Large intestine (tissue), 3 donors: ENCODE results near the gene TMPRSS11D. TPM values are rescaled to one million over a fixed set of nuclear protein-coding genes. Genes with fewer than 3 reads are reported as not detected.

ENCODE experiments used
- DNase-seq, 2 donors: peaks; one replicate each; pipeline versions ENCODE4 v3.0.0 to v3.0.0-alpha.2; 2013
- H3K27ac ChIP-seq: one replicate; pipeline ENCODE4 v1.5.1; 2013; ENCODE audit warnings: low read length
- H3K27me3 ChIP-seq: 2 replicates; pipeline ENCODE4 v1.6.1; 2013; ENCODE audit warnings: low read length; ENCODE audit not compliant: control insufficient read depth, insufficient read depth
- H3K36me3 ChIP-seq: 2 replicates; pipeline ENCODE4 v1.6.1; 2013; ENCODE audit warnings: low read length; ENCODE audit not compliant: control insufficient read depth, insufficient read depth
- H3K4me1 ChIP-seq: one replicate; pipeline ENCODE4 v1.6.1; 2013; ENCODE audit warnings: low read length; ENCODE audit not compliant: control insufficient read depth, insufficient read depth
- H3K4me3 ChIP-seq: one replicate; pipeline ENCODE4 v1.5.1; 2013; ENCODE audit warnings: low read length
- H3K9me3 ChIP-seq: one replicate; pipeline ENCODE4 v1.6.1; 2013; ENCODE audit warnings: mild to moderate bottlenecking, low read depth, low read length, moderate library complexity; ENCODE audit not compliant: control insufficient read depth
- WGBS: methylation state at CpG from one replicate; pipeline ENCODE4 v1.1.5; 2013; ENCODE audit warnings: low lambda C conversion rate; ENCODE audit not compliant: insufficient coverage; 5-methylcytosine and 5-hydroxymethylcytosine counted together
- polyA plus RNA-seq: library from polyadenylated mRNA; unstranded; fragments of 120-200 nt; gene quantifications from one replicate; pipeline ENCODE4 v1.2.1, GENCODE V29; 2013

Gene TMPRSS11D
- polyA plus RNA-seq, 1 donor = 0.06 TPM

GRCh38 chr4:67911638-67912037 lies 27.8 kb upstream of the TMPRSS11D start:
- Histone ChIP-seq H3K9me3 (no peaks in the 10 kb centered on the region), H3K27ac (peak overlapping the region; percentile 69), H3K4me1 (peaks cover 7% of the 10 kb centered on the region), H3K4me3 (no peak overlapping the region), H3K27me3 (no peaks in the 10 kb centered on the region), H3K36me3 (no peaks in the 10 kb centered on the region)
- WGBS = 63% methylated on average over 2 of the region's 3 CpGs
- peak in 1 of 2 donors; percentile 60 for DNase-seq

- Histone ChIP-seq H3K27me3 (no peaks in the 10 kb centered on the region), H3K4me3 (no peak overlapping the region), H3K27ac (peak overlapping the region; percentile 69), H3K36me3 (no peaks in the 10 kb centered on the region), H3K9me3 (no peaks in the 10 kb centered on the region), H3K4me1 (peaks cover 7% of the 10 kb centered on the region)
- WGBS = 0% methylated on average over 1 of the region's 4 CpGs
- peak; percentile 44 to 77 for DNase-seq
Measured at GRCh38 chr4:67911141-67911540, 27.3 kb upstream of the TMPRSS11D start.

DNA sequence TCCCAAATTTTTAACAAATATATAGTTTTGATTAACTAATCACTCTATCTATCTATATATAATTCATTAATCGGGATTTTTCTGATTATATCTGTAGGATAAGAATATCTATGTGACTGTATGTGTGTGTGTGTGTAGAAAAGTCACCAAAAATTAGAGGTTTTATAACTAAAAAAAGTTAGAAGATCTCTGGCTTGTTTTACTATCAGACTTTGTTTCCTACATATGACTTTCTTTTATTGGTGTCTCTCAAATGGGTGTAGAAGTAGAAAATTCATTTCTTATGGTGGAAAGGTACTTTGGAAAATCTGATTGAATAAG lies 26.7 kb upstream of the TMPRSS11D start:
- H3K4me3 ChIP-seq = no peak overlapping the region
- peak overlapping the region; percentile 69 for H3K27ac ChIP-seq
- WGBS = no CpG with 5 or more reads among the region's 1 CpG
- peaks cover 7% of the 10 kb centered on the region for H3K4me1 ChIP-seq
- H3K27me3 ChIP-seq = no peaks in the 10 kb centered on the region
- H3K36me3 ChIP-seq = no peaks in the 10 kb centered on the region
- peaks cover 3% of the 10 kb centered on the region for H3K9me3 ChIP-seq
- no peak for DNase-seq

DNA sequence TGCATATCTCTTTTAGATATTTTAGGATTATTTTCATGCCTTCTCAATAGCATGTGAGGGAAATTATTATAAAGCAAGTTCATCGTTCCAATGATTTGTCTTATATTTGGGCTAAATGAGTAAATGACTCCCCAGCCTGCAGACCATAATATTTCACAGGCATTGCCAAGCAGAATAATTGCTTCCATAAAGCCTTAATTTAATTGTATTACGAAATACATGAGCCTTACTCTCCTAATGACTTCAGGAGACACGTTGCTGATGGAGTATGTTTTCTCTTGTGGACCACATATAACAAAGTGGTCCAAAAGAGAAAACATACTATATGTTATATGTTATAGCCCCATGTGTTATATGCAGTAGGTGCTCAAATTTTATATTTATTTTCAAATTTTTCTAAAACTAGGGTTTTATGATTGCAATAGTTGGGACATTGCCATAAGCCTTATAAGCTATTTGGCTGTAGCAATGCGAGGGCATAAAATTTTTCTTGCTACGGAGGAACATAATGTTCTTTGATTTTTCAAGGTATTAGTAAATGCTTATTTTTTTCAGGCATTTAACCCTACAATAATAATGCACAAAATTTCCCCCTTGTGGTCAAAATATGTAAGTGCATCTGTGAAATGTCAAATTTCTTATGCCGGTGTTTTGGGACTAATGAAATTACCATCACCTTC lies 26.2 kb upstream of the TMPRSS11D start:
- Histone ChIP-seq H3K27me3 (no peaks in the 10 kb centered on the region), H3K9me3 (peaks cover 3% of the 10 kb centered on the region), H3K4me3 (no peak overlapping the region), H3K36me3 (no peaks in the 10 kb centered on the region), H3K27ac (no peak overlapping the region), H3K4me1 (peaks cover 7% of the 10 kb centered on the region)
- WGBS = 68% methylated on average over 4 of the region's 6 CpGs
- no peak for DNase-seq

GRCh38 chr4:67907650-67908049 lies 23.8 kb upstream of the TMPRSS11D start:
- WGBS = no CpG with 5 or more reads among the region's 4 CpGs
- Histone ChIP-seq H3K4me1 (peaks cover 6% of the 10 kb centered on the region), H3K4me3 (no peak overlapping the region), H3K27me3 (no peaks in the 10 kb centered on the region), H3K9me3 (peaks cover 3% of the 10 kb centered on the region), H3K27ac (no peak overlapping the region), H3K36me3 (no peaks in the 10 kb centered on the region)
- DNase-seq = no peak

DNA sequence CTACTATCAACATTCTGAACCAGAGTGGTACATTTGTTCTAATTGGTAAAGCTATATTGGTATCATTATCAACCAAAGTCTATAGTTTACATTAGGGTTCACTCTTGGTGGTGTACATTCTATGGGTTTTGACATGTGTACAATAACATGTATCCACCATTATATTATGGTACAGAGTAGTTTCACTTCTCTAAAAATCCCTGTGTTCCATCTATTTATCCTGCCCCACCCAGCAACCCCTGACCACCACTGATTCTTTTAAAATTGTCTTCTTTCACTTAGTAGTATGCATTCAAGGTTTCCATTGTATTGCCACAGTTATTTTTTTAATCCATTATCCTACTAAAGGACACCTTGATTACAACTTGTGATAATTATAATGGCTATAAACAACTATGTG lies 15.3 kb upstream of the TMPRSS11D start:
- H3K9me3 ChIP-seq = peaks cover 8% of the 10 kb centered on the region
- DNase-seq = no peak
- no peak overlapping the region for H3K27ac ChIP-seq

GRCh38 chr4:67897686-67898085 lies 13.9 kb upstream of the TMPRSS11D start:
- Histone ChIP-seq H3K36me3 (no peaks in the 10 kb centered on the region), H3K27ac (no peak overlapping the region), H3K4me3 (no peak overlapping the region), H3K27me3 (no peaks in the 10 kb centered on the region), H3K4me1 (no peaks in the 10 kb centered on the region), H3K9me3 (peaks cover 8% of the 10 kb centered on the region)
- DNase-seq = no peak

More for the DNA sequence above, 15.3 kb upstream of the TMPRSS11D start:
- Histone ChIP-seq H3K27me3 (no peaks in the 10 kb centered on the region), H3K4me1 (no peaks in the 10 kb centered on the region), H3K4me3 (no peak overlapping the region), H3K36me3 (no peaks in the 10 kb centered on the region)

GRCh38 chr4:67896421-67897065 lies 12.7 kb upstream of the TMPRSS11D start:
- Histone ChIP-seq H3K27me3 (no peaks in the 10 kb centered on the region), H3K27ac (no peak overlapping the region), H3K4me3 (no peak overlapping the region), H3K9me3 (peaks cover 8% of the 10 kb centered on the region), H3K4me1 (no peaks in the 10 kb centered on the region), H3K36me3 (no peaks in the 10 kb centered on the region)
- 100% methylated on average over 2 of the region's 26 CpGs for WGBS
- DNase-seq = no peak

DNA sequence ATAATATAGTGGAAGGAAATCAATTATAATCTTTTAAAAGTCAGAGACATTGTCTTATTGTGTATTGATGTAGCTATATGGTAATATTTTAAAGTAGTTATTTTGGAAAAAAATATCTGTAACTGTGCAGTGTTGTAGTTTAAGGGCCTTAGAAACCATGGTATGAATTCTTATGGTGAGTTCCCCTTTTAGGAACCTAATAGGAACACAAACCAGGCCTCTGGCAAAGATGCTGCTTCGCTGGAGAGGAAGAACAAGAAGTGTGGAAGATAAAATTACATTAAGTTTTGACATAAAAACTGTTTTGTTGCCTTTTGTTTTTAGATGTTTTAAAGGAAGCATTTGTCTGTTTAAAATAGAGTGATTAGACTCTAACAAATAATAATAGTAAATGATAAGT lies 10.9 kb upstream of the TMPRSS11D start:
- Histone ChIP-seq H3K27me3 (no peaks in the 10 kb centered on the region), H3K36me3 (no peaks in the 10 kb centered on the region), H3K4me3 (no peak overlapping the region), H3K9me3 (peaks cover 8% of the 10 kb centered on the region), H3K27ac (no peak overlapping the region), H3K4me1 (no peaks in the 10 kb centered on the region)
- WGBS = 100% methylated on average over 1 of the region's 1 CpG
- no peak for DNase-seq

GRCh38 chr4:67892905-67893304 lies 9.1 kb upstream of the TMPRSS11D start:
- DNase-seq = no peak
- Histone ChIP-seq H3K4me1 (no peaks in the 10 kb centered on the region), H3K27ac (no peak overlapping the region), H3K36me3 (no peaks in the 10 kb centered on the region), H3K4me3 (no peak overlapping the region), H3K9me3 (peaks cover 8% of the 10 kb centered on the region), H3K27me3 (no peaks in the 10 kb centered on the region)
- 71% methylated on average over 1 of the region's 3 CpGs for WGBS

DNA sequence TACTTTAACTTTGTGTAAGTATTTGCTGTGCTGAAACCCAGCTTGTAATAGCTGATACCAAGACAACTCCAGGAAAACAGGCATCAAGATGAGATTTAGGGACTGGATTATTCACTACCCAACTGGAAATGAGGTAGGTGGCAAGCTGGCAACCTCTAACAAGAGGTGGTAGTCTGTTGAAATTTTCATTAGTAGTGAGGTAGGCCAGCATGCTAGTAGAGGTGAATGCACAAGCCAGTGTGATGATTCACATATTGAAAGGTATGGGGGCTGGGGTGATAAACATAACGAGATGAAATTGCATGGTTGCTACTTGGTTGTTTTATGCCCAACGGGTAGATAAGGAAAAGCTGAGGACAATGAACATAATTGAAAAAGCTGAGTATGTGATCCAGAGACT lies 8.5 kb upstream of the TMPRSS11D start:
- WGBS = 80% methylated on average over 1 of the region's 2 CpGs
- Histone ChIP-seq H3K9me3 (peaks cover 8% of the 10 kb centered on the region), H3K27ac (no peak overlapping the region), H3K4me1 (no peaks in the 10 kb centered on the region), H3K4me3 (no peak overlapping the region), H3K27me3 (no peaks in the 10 kb centered on the region), H3K36me3 (no peaks in the 10 kb centered on the region)
- no peak for DNase-seq
